ENCODE results near the gene FYB1. TPM values are rescaled to one million over a fixed set of nuclear protein-coding genes. Genes with fewer than 3 reads are reported as not detected.

FYB1 gene
- total RNA-seq, 1 experiment from 2014 or later = 0.42 TPM

DNA sequence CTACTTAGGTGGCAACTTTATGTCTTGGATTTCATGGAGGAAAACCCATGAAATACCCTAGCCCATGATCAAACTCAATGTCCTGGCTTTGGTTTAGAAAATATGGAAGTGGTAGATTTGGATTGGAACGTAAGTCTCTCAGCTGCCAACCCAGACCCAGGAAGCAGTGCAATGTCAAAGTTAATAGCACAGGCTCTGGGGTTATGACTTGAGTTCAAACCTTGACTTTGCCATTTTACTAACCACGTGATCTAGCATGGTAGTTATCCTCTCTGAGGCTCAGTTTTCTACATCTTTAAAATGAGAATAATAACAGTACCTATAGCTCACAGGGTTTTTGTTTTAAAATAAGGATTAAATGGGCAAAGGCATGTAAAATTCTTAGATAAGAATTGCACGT is 13.8 kb downstream of the FYB1 start:
- Histone ChIP-seq H3K9me3 (ENCODE audit: control insufficient read depth in 1 of 2, insufficient read depth in 1 of 2, low read depth in 1 of 2, low read length in 2 of 2) (no peaks in the 10 kb centered on the region), H3K9ac (ENCODE audit: low read length) (no peak overlapping the region), H4K20me1 (ENCODE audit: insufficient read depth) (no peaks in the 10 kb centered on the region), H3K4me3 (replicated peaks in 1 of 2; ENCODE audit: low read depth in 1 of 2, low read length in 2 of 2) (no peak overlapping the region), H3K4me2 (ENCODE audit: low read length) (no peak overlapping the region), H3K27ac (ENCODE audit: low read depth, low read length) (no peak overlapping the region), H2AFZ (ENCODE audit: low read depth, low read length, poor library complexity, severe bottlenecking) (no peak overlapping the region), H3K36me3 (ENCODE audit: control insufficient read depth in 1 of 2, insufficient read depth in 2 of 2, low read length in 2 of 2) (no peaks in the 10 kb centered on the region), H3K9me2 (ENCODE audit: insufficient read depth) (no peaks in the 10 kb centered on the region), H3K79me2 (ENCODE audit: insufficient read depth, low read length) (no peaks in the 10 kb centered on the region), H3K27me3 (ENCODE audit: insufficient read depth, low read length) (no peaks in the 10 kb centered on the region), H3K4me1 (ENCODE audit: control insufficient read depth in 1 of 2, insufficient read depth in 2 of 2, low read length in 2 of 2) (no peaks in the 10 kb centered on the region; a peak in 1 of 4 replicates)
- ChIA-PET CTCF (no interaction called here), RAD21 (ENCODE audit: low non-redundant PET in 1 of 2, low total read pairs in 2 of 2, uncharacterized antibody in 2 of 2, unreplicated experiment in 2 of 2) (no interaction called here), POLR2A (no interaction called here)
- TF ChIP-seq SIN3A (IDR thresholded peaks at IDR 0.05; ENCODE audit: low read depth) (no peak), ELF1 (IDR thresholded peaks at IDR 0.05; ENCODE audit: borderline replicate concordance, low read depth) (no peak), YY1 (IDR thresholded peaks at IDR 0.05; ENCODE audit: extremely low read depth, insufficient replicate concordance, low read depth, low read length) (no peak), POLR2AphosphoS5 (IDR thresholded peaks at IDR 0.05; ENCODE audit: low read depth, low read length) (no peak), POLR2A (IDR thresholded peaks at IDR 0.05; ENCODE audit: borderline replicate concordance, extremely low read depth, insufficient read depth, insufficient read length) (no peak), ZFX (IDR thresholded peaks at IDR 0.05) (no peak), TCF7L2 (IDR thresholded peaks at IDR 0.05; ENCODE audit: borderline replicate concordance, extremely low read depth, insufficient read depth, insufficient read length) (no peak), SP1 (IDR thresholded peaks at IDR 0.05; ENCODE audit: low read depth) (no peak), CEBPB (IDR thresholded peaks at IDR 0.05; ENCODE audit: low read depth) (no peak), EZH2 (IDR thresholded peaks at IDR 0.05) (no peak), ZNF274 (IDR thresholded peaks at IDR 0.05; ENCODE audit: low read depth, low read length) (no peak), EZH2phosphoT487 (IDR thresholded peaks at IDR 0.05; ENCODE audit: borderline replicate concordance) (no peak)
- TF ChIP-seq, protein P1, sequence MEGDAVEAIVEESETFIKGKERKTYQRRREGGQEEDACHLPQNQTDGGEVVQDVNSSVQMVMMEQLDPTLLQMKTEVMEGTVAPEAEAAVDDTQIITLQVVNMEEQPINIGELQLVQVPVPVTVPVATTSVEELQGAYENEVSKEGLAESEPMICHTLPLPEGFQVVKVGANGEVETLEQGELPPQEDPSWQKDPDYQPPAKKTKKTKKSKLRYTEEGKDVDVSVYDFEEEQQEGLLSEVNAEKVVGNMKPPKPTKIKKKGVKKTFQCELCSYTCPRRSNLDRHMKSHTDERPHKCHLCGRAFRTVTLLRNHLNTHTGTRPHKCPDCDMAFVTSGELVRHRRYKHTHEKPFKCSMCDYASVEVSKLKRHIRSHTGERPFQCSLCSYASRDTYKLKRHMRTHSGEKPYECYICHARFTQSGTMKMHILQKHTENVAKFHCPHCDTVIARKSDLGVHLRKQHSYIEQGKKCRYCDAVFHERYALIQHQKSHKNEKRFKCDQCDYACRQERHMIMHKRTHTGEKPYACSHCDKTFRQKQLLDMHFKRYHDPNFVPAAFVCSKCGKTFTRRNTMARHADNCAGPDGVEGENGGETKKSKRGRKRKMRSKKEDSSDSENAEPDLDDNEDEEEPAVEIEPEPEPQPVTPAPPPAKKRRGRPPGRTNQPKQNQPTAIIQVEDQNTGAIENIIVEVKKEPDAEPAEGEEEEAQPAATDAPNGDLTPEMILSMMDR (IDR thresholded peaks at IDR 0.05 in 2 of 3, conservative IDR thresholded peaks at IDR 0.05 in 1 of 3; ENCODE audit: borderline replicate concordance in 1 of 3, insufficient read depth in 1 of 3, low read depth in 2 of 3, low read length in 2 of 3) = no peak
- TF ChIP-seq, protein P2, sequence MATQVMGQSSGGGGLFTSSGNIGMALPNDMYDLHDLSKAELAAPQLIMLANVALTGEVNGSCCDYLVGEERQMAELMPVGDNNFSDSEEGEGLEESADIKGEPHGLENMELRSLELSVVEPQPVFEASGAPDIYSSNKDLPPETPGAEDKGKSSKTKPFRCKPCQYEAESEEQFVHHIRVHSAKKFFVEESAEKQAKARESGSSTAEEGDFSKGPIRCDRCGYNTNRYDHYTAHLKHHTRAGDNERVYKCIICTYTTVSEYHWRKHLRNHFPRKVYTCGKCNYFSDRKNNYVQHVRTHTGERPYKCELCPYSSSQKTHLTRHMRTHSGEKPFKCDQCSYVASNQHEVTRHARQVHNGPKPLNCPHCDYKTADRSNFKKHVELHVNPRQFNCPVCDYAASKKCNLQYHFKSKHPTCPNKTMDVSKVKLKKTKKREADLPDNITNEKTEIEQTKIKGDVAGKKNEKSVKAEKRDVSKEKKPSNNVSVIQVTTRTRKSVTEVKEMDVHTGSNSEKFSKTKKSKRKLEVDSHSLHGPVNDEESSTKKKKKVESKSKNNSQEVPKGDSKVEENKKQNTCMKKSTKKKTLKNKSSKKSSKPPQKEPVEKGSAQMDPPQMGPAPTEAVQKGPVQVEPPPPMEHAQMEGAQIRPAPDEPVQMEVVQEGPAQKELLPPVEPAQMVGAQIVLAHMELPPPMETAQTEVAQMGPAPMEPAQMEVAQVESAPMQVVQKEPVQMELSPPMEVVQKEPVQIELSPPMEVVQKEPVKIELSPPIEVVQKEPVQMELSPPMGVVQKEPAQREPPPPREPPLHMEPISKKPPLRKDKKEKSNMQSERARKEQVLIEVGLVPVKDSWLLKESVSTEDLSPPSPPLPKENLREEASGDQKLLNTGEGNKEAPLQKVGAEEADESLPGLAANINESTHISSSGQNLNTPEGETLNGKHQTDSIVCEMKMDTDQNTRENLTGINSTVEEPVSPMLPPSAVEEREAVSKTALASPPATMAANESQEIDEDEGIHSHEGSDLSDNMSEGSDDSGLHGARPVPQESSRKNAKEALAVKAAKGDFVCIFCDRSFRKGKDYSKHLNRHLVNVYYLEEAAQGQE (IDR thresholded peaks at IDR 0.05; ENCODE audit: low read depth) = no peak
- TF ChIP-seq, protein P3, sequence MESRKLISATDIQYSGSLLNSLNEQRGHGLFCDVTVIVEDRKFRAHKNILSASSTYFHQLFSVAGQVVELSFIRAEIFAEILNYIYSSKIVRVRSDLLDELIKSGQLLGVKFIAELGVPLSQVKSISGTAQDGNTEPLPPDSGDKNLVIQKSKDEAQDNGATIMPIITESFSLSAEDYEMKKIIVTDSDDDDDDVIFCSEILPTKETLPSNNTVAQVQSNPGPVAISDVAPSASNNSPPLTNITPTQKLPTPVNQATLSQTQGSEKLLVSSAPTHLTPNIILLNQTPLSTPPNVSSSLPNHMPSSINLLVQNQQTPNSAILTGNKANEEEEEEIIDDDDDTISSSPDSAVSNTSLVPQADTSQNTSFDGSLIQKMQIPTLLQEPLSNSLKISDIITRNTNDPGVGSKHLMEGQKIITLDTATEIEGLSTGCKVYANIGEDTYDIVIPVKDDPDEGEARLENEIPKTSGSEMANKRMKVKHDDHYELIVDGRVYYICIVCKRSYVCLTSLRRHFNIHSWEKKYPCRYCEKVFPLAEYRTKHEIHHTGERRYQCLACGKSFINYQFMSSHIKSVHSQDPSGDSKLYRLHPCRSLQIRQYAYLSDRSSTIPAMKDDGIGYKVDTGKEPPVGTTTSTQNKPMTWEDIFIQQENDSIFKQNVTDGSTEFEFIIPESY (IDR thresholded peaks at IDR 0.05; ENCODE audit: extremely low read depth, insufficient replicate concordance, low read length) = no peak
- DNase-seq (ENCODE audit: low read depth, low spot score) (no peak), ATAC-seq (no peak)
- intact Hi-C loops (cut with micrococcal nuclease) = no loop called here
- no TSS peak for BruUV-seq (replicated peaks)

Measured in HCT116 (cell line).